CD4-positive, alpha-beta T cell (primary cell): ENCODE data around the gene MAP3K8. TPM values are rescaled to one million over a fixed set of nuclear protein-coding genes. Genes with fewer than 3 reads are reported as not detected.
"Not testable (repeated sequence)": the region's sequence is repeated elsewhere in the genome, so short reads cannot be mapped to it uniquely, and the experiment has no call there.

ENCODE experiments used
- ATAC-seq: fragments of 200-7000 bp; cut with Tn5 transposase; one replicate; pipeline ENCODE4 v1.10.0; 2022; ENCODE audit warnings: mild to moderate bottlenecking; ENCODE audit not compliant: poor library complexity
- CTCF ChIA-PET: fragments of 350-600 bp; sonication (Branson Sonifier 250); formaldehyde crosslinking; loops from one replicate; lab custom pipeline; 2021; ENCODE audit warnings: antibody characterized with exemption, inconsistent platforms; lab: Charles Lee
- POLR2A ChIA-PET: fragments of 350-600 bp; sonication (Branson Sonifier 250); formaldehyde crosslinking; loops from one replicate; lab custom pipeline; 2021; ENCODE audit warnings: antibody characterized with exemption, inconsistent platforms; lab: Charles Lee
- DNase-seq, 14 experiments: peaks; one replicate each; pipeline ENCODE4 v3.0.0-alpha.2; 2013 to 2020; ENCODE audit warnings: mixed read lengths in 2 of 14
- H3K27ac ChIP-seq, 2 donors: one replicate each; pipeline versions ENCODE4 v1.5.1 to v1.7.0; 2013; ENCODE audit warnings: low read length in 2 of 2, low read depth in 1 of 2, mild to moderate bottlenecking in 1 of 2
- H3K27me3 ChIP-seq, 2 experiments: 1 replicate in 1 of 2; 2 replicates in 1 of 2; pipeline versions ENCODE4 v1.6.1 to v1.7.0; 2013; ENCODE audit warnings: low read length in 2 of 2, control low read depth in 1 of 2, mild to moderate bottlenecking in 1 of 2, moderate library complexity in 1 of 2; ENCODE audit not compliant: insufficient read depth in 2 of 2, control insufficient read depth in 1 of 2
- H3K36me3 ChIP-seq: one replicate; pipeline ENCODE4 v1.6.1; 2013; ENCODE audit warnings: low read length, control low read depth; ENCODE audit not compliant: insufficient read depth
- H3K4me1 ChIP-seq: one replicate; pipeline ENCODE4 v1.6.1; 2013; ENCODE audit warnings: low read length, control low read depth; ENCODE audit not compliant: insufficient read depth
- H3K4me3 ChIP-seq: one replicate; pipeline ENCODE4 v1.5.1; 2013; ENCODE audit warnings: mild to moderate bottlenecking, low read length, moderate library complexity
- H3K9me3 ChIP-seq, 2 experiments: 1 replicate in 1 of 2; 2 replicates in 1 of 2; pipeline versions ENCODE4 v1.6.1 to v1.7.0; 2013; ENCODE audit warnings: low read length in 2 of 2, mild to moderate bottlenecking in 2 of 2, control low read depth in 1 of 2, moderate library complexity in 1 of 2; ENCODE audit not compliant: control insufficient read depth in 1 of 2, insufficient read depth in 1 of 2
- H3K27ac Mint-ChIP-seq: one replicate; pipeline ENCODE4 v1.8.0; 2020; ENCODE audit warnings: mixed read lengths
- H3K27me3 Mint-ChIP-seq: one replicate; pipeline ENCODE4 v1.8.0; 2021; ENCODE audit warnings: mixed read lengths
- H3K36me3 Mint-ChIP-seq: one replicate; pipeline ENCODE4 v1.8.0; 2021; ENCODE audit warnings: low read depth, mixed read lengths
- H3K4me1 Mint-ChIP-seq: one replicate; pipeline ENCODE4 v1.8.0; 2021; ENCODE audit warnings: low read depth, mixed read lengths
- H3K4me3 Mint-ChIP-seq: one replicate; pipeline ENCODE4 v1.8.0; 2020; ENCODE audit warnings: mild to moderate bottlenecking, mixed read lengths
- H3K9me3 Mint-ChIP-seq: one replicate; pipeline ENCODE4 v1.8.0; 2020; ENCODE audit warnings: mixed read lengths
- intact Hi-C, 2 experiments: fragments of 100-400 bp; cut with DNase I in 1 of 2; cut with micrococcal nuclease in 1 of 2; formaldehyde crosslinking; loops; one replicate each; pipeline versions ENCODE4 v1.15.1 to v1.9.0; 2023 to 2025; cut with DNase I, micrococcal nuclease
- total RNA-seq, 174 experiments: library from RNA in 2 of 174; stranded (reverse) in 2 of 174; gene quantifications; one replicate each; pipeline ENCODE4 v1.2.3 and lab custom pipeline; 2021 to 2026
- TF ChIP-seq, protein P1 (sequence below): fragments of 200-600 bp; IDR thresholded peaks from one replicate; pipeline ENCODE4 v1.8.0; 2022; ENCODE audit warnings: antibody characterized with exemption, mild to moderate bottlenecking

Gene MAP3K8
- total RNA-seq, 2 experiments from 2014 or later: 27.3 to 28.9 TPM

DNA sequence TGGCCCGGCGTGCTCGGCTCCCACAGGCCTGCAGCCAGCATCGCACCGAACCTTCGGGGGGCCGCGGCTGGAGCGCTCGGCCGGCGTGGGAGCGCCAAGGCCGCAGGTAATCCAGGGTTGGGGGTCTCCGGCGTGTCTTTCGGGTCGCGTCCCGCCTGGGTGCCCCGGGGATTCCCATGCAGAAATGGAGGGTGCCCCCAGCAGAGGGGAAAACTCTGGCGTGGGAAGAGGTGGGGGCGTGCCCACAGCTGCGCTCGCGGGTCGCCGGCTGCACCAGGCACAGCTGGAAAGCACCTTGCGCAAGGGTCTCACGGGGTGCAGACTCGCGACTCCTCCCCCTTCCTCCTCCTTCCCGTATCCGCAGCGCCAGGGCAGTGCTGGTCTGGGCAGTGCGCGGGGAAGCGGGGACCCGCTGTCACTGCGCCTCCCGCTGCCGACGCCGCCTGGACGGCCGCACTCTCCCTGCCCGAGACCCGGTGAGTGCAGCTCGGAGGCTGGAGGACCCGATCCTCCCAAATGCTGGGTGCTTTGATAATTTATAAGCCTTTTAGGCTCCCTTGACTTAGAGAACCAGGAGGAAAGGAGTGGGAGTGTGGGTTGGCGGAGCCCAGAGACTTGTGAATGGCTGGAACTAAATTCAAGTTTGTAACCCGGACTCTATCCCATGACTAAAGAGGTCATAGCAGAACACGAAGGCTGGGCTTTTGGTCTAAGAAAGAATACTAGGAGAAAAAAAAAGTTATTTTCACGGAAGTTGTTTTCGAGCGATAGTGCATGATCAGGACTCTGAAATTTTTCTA lies 489 bp downstream of the MAP3K8 start:
- no peaks in the 10 kb centered on the region for H3K36me3 Mint-ChIP-seq
- peaks cover 44% of the 10 kb centered on the region for H3K4me1 Mint-ChIP-seq
- H3K9me3 Mint-ChIP-seq: no peaks in the 10 kb centered on the region
- intact Hi-C loops: loop anchor here (2.0 to 5.0 kb wide), 3 partner anchors 16 to 98 kb away; no protein-coding TSS in a partner anchor
- H3K27me3 Mint-ChIP-seq: peaks cover 4% of the 10 kb centered on the region
- Histone ChIP-seq H3K27ac (peak overlapping the region; percentile 74), H3K4me3 (peak overlapping the region; percentile 93), H3K36me3 (no peaks in the 10 kb centered on the region), H3K4me1 (peaks cover 45% of the 10 kb centered on the region), H3K9me3 (no peaks in the 10 kb centered on the region), H3K27me3 (no peaks in the 10 kb centered on the region)
- ATAC-seq (peak; percentile 33), DNase-seq (peak in 10 of 14 experiments; percentile 24 to 89 (median 45))
- peak overlapping the region; percentile 69 for H3K27ac Mint-ChIP-seq
- ChIA-PET CTCF (no interaction called here), POLR2A (interaction anchor here (0.7 to 4.2 kb wide), 9 partner anchors 16 to 594 kb away, joined by 3 to 28 read pairs (median 4); no protein-coding TSS in a partner anchor)
- peak overlapping the region; percentile 94 for H3K4me3 Mint-ChIP-seq
- TF ChIP-seq, protein P1, sequence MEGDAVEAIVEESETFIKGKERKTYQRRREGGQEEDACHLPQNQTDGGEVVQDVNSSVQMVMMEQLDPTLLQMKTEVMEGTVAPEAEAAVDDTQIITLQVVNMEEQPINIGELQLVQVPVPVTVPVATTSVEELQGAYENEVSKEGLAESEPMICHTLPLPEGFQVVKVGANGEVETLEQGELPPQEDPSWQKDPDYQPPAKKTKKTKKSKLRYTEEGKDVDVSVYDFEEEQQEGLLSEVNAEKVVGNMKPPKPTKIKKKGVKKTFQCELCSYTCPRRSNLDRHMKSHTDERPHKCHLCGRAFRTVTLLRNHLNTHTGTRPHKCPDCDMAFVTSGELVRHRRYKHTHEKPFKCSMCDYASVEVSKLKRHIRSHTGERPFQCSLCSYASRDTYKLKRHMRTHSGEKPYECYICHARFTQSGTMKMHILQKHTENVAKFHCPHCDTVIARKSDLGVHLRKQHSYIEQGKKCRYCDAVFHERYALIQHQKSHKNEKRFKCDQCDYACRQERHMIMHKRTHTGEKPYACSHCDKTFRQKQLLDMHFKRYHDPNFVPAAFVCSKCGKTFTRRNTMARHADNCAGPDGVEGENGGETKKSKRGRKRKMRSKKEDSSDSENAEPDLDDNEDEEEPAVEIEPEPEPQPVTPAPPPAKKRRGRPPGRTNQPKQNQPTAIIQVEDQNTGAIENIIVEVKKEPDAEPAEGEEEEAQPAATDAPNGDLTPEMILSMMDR: no peak

DNA sequence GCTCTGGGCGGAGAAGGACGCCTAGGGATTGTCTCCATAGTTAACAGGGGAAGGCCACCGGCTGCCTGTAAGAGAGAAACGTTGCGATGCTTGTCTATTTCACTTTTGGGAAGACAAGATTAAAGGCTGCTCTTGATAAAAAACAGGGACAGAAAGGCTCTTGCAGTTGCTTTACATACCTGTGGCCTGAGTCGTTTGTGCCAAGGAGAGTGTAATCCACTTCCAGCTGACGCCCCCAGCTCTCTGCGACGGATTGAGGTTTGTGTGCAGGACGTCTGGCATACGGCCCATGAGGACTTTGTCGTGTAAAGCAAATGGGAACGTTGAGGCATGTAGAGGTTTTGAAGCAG lies 1.1 kb downstream of the MAP3K8 start:
- no peaks in the 10 kb centered on the region for H3K36me3 Mint-ChIP-seq
- Histone ChIP-seq H3K4me3 (peak overlapping the region; percentile 93), H3K9me3 (no peaks in the 10 kb centered on the region), H3K36me3 (no peaks in the 10 kb centered on the region), H3K27me3 (no peaks in the 10 kb centered on the region), H3K27ac (peak overlapping the region; percentile 74), H3K4me1 (peaks cover 45% of the 10 kb centered on the region)
- H3K27me3 Mint-ChIP-seq: peaks cover 4% of the 10 kb centered on the region
- ChIA-PET CTCF (no interaction called here), POLR2A (interaction anchor here (0.7 to 4.2 kb wide), 4 partner anchors 16 to 594 kb away, joined by 3 to 28 read pairs (median 5); no protein-coding TSS in a partner anchor)
- ATAC-seq (no peak), DNase-seq (peak in 2 of 14 experiments; percentile 35 to 38)
- intact Hi-C loops: loop anchor here in 1 of 2 experiments (2.0 kb wide), 1 partner anchor 16 kb away; no protein-coding TSS in a partner anchor
- H3K4me1 Mint-ChIP-seq: peaks cover 44% of the 10 kb centered on the region
- TF ChIP-seq, protein P1: no peak
- no peaks in the 10 kb centered on the region for H3K9me3 Mint-ChIP-seq
- H3K27ac Mint-ChIP-seq: peak overlapping the region; percentile 69
- H3K4me3 Mint-ChIP-seq: peak overlapping the region; percentile 94

DNA sequence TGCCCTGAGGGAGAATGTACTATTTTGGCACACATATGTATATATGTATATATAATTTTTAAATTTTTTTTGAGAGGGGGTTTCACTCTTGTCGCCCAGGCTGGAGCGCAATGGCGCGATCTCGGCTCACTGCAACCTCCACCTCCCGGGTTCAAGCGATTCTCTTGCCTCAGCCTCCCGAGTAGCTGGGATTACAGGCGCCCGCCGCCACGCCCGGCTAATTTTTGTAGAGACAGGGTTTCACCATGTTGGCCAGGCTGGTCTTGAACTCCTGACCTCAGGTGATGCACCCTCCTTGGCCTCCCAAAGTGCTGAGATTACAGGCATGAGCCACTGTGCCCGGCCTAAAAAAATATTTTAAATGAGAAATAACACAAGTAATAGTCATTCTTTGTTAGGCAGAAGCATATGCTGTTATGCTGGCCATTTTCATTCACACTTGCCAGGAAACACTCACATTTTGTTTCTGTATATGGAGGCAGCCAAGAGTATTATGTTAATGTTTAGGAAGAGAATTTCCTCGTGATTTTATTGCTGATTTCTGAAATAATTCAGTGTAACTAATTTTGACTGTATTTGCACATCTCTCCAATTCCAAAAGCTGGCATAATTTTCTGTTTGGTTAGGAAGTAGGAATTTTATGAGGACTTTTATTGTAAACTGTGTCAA lies 1.6 kb downstream of the MAP3K8 start:
- H3K27me3 Mint-ChIP-seq, H3K36me3 Mint-ChIP-seq, DNase-seq, H3K27ac ChIP-seq, CTCF ChIA-PET, H3K9me3 ChIP-seq, H3K9me3 Mint-ChIP-seq, ATAC-seq, H3K27me3 ChIP-seq, H3K36me3 ChIP-seq: not testable (repeated sequence)
- POLR2A ChIA-PET: interaction anchor here (0.7 to 4.2 kb wide), 5 partner anchors 11 to 94 kb away, joined by 4 to 32 read pairs (median 7); no protein-coding TSS in a partner anchor
- intact Hi-C loops: loop anchor here in 1 of 2 experiments (2.0 kb wide), 1 partner anchor 17 kb away; no protein-coding TSS in a partner anchor
- Histone ChIP-seq H3K4me3 (peak overlapping the region; percentile 93), H3K4me1 (peaks cover 45% of the 10 kb centered on the region)
- peak overlapping the region; percentile 94 for H3K4me3 Mint-ChIP-seq
- H3K27ac Mint-ChIP-seq: peak overlapping the region; percentile 69
- H3K4me1 Mint-ChIP-seq: peaks cover 44% of the 10 kb centered on the region
